Stomach (tissue), 4 donors: ENCODE measurements around the gene DHRS4.
"Not testable (repeated sequence)": the region's sequence is repeated elsewhere in the genome, so short reads cannot be mapped to it uniquely, and the experiment has no call there.

Experiments used
- CTCF ChIP-seq, 7 experiments: fragments of 450-650 bp in 4 of 7; fragments of 200-600 bp in 3 of 7; sonication (generic) in 3 of 7; IDR thresholded peaks; one replicate each; pipeline ENCODE4 v1.5.1; 2016 to 2019; ENCODE audit warnings: antibody characterized with exemption in 7 of 7, control low read depth in 2 of 7, mild to moderate bottlenecking in 1 of 7
- EP300 ChIP-seq: sonication (generic); formaldehyde crosslinking; IDR thresholded peaks from one replicate; pipeline ENCODE4 v1.6.1; 2017; ENCODE audit warnings: antibody characterized with exemption
- POLR2A ChIP-seq, 4 donors: fragments of 450-650 bp; IDR thresholded peaks; one replicate each; pipeline ENCODE4 v1.6.1; 2016; ENCODE audit warnings: antibody characterized with exemption in 4 of 4, control low read depth in 2 of 4, mild to moderate bottlenecking in 1 of 4, moderate library complexity in 1 of 4
- POLR2AphosphoS5 ChIP-seq, 3 donors: sonication (generic); formaldehyde crosslinking; IDR thresholded peaks; one replicate each; pipeline ENCODE4 v1.6.1; 2016; ENCODE audit warnings: antibody characterized with exemption in 3 of 3

- TF ChIP-seq CTCF (IDR thresholded peaks at IDR 0.05); POLR2A (IDR thresholded peaks at IDR 0.05); EP300; POLR2AphosphoS5 (IDR thresholded peaks at IDR 0.05): not testable (repeated sequence)
Observed at GRCh38 chr14:23953116-23953463, 480 bp upstream of the DHRS4 start.
